HL-60 (cell line): ENCODE measurements around the gene TNFSF13.

Source experiments
- DNase-seq, 2 experiments: peaks; one replicate each; pipeline ENCODE4 v3.0.0-alpha.2; 2010 to 2020; ENCODE audit warnings: low read depth in 1 of 2, low spot score in 1 of 2
- H3K27ac ChIP-seq: fragments of 250-450 bp; sonication (Bioruptor Pico); replicated peaks from 2 replicates; pipeline ENCODE4 v1.5.1; 2020; ENCODE audit warnings: mild to moderate bottlenecking, moderate library complexity
- H3K27me3 ChIP-seq: fragments of 250-450 bp; sonication (Bioruptor Pico); 2 replicates; pipeline ENCODE4 v1.5.1; 2021; ENCODE audit warnings: mild to moderate bottlenecking, moderate library complexity; ENCODE audit not compliant: insufficient read depth, poor library complexity, severe bottlenecking
- H3K4me3 ChIP-seq: replicated peaks from 2 replicates; pipeline ENCODE4 v1.5.1; 2011; ENCODE audit warnings: mild to moderate bottlenecking, control low read depth, low read length; ENCODE audit not compliant: insufficient read depth
- CTCF ChIP-seq: IDR thresholded peaks from one replicate; pipeline ENCODE4 v1.5.1; 2011; ENCODE audit warnings: low read length, control low read depth, inconsistent platforms; ENCODE audit not compliant: insufficient read depth
- GABPA ChIP-seq: IDR thresholded peaks from 2 replicates; pipeline ENCODE4 v1.6.1; 2012; ENCODE audit warnings: low read depth
- POLR2AphosphoS5 ChIP-seq: IDR thresholded peaks from 2 replicates; pipeline ENCODE4 v1.6.1; 2012; ENCODE audit warnings: low read depth
- REST ChIP-seq: IDR thresholded peaks from 2 replicates; pipeline ENCODE4 v1.6.1; 2012; ENCODE audit warnings: low read depth; ENCODE audit not compliant: insufficient replicate concordance
- SPI1 ChIP-seq: IDR thresholded peaks from 2 replicates; pipeline ENCODE4 v1.6.1; 2012; ENCODE audit warnings: low read depth, mild to moderate bottlenecking, borderline replicate concordance

Gene TNFSF13

GRCh38 chr17:7572338-7572587 lies 13.7 kb downstream of the TNFSF13 start:
- DNase-seq = no peak
- no peaks in the 10 kb centered on the region for H3K27me3 ChIP-seq
- TF ChIP-seq GABPA (no peak), CTCF (no peak), REST (no peak), POLR2AphosphoS5 (peak; percentile 5; the same call in 1 of the 2 replicates), SPI1 (peak; percentile 73; the same call in 1 of the 2 replicates)

GRCh38 chr17:7572588-7573323 lies 14.2 kb downstream of the TNFSF13 start:
- peak; percentile 91 to 95 for DNase-seq
- Histone ChIP-seq H3K27ac (peak overlapping the region; percentile 99), H3K4me3 (peak overlapping the region; percentile 61), H3K27me3 (no peaks in the 10 kb centered on the region)
- TF ChIP-seq CTCF (no peak), REST (peak; percentile 38), GABPA (peak; percentile 78), POLR2AphosphoS5 (peak; percentile 93), SPI1 (no peak)

More at GRCh38 chr17:7572338-7572587, 13.7 kb downstream of the TNFSF13 start:
- H3K27ac ChIP-seq = peak overlapping the region; percentile 75
- peak overlapping the region; percentile 44 for H3K4me3 ChIP-seq

- DNase-seq = peak; percentile 77 to 78
These were observed 15.0 kb downstream of the TNFSF13 start for GRCh38 chr17:7573324-7574080.

More at GRCh38 chr17:7573324-7574080, 15.0 kb downstream of the TNFSF13 start:
- peak overlapping the region; percentile 99 for H3K27ac ChIP-seq
- TF ChIP-seq CTCF = no peak
- peak; percentile 54; the same call in 1 of the 2 replicates for TF ChIP-seq POLR2AphosphoS5
- H3K27me3 ChIP-seq = no peaks in the 10 kb centered on the region
- peak overlapping the region; percentile 61 for H3K4me3 ChIP-seq
